GM18505 (cell line): ENCODE measurements around the gene LRIG1.

Experiments used
- ATAC-seq: cut with Tn5 transposase; IDR thresholded peaks from one replicate; pipeline ENCODE4 v1.9.1; 2021; ENCODE audit not compliant: unreplicated experiment
- POLR2A ChIP-seq: IDR thresholded peaks from 4 replicates; pipeline ENCODE4 v1.6.1; 2011; ENCODE audit warnings: borderline replicate concordance; ENCODE audit not compliant: insufficient read depth, insufficient read length; ENCODE audit errors: extremely low read depth

The LRIG1 gene

GRCh38 chr3:66335671-66336070 lies 165.2 kb downstream of the LRIG1 start:
- TF ChIP-seq POLR2A, result no peak
- no peak for ATAC-seq
